ENCODE results near the gene B3GNT9. TPM values are rescaled to one million over a fixed set of nuclear protein-coding genes. Genes with fewer than 3 reads are reported as not detected.

B3GNT9 gene
- total RNA-seq, 1 donor from 2014 or later: 9.3 TPM

- DNase-seq (ENCODE audit: missing footprints): no peak
- ATAC-seq: no peak
- intact Hi-C loops (cut with DNase I): loop anchor here (5.0 kb wide), 2 partner anchors 46 to 131 kb away; partner anchors contain the start of gene CBFB
Observed at GRCh38 chr16:67157892-67158635, 7.3 kb upstream of the B3GNT9 start.

GRCh38 chr16:67157106-67157748 is 6.4 kb upstream of the B3GNT9 start:
- intact Hi-C loops (cut with DNase I): loop anchor here (5.0 kb wide), 2 partner anchors 45 to 130 kb away; partner anchors contain the start of gene CBFB
- DNase-seq (ENCODE audit: missing footprints): no peak
- ATAC-seq: no peak

GRCh38 chr16:67156143-67156844 is 5.5 kb upstream of the B3GNT9 start:
- intact Hi-C loops (cut with DNase I): loop anchor here (5.0 kb wide), 2 partner anchors 44 to 129 kb away; partner anchors contain the start of gene CBFB
- ATAC-seq (no peak), DNase-seq (ENCODE audit: missing footprints) (peak; percentile 56)

- intact Hi-C loops (cut with DNase I): loop anchor here (1.0 to 5.0 kb wide), 3 partner anchors 43 to 178 kb away; partner anchors contain the start of gene CBFB
- ATAC-seq: peak; percentile 63
- DNase-seq (ENCODE audit: missing footprints): peak; percentile 92
Observed at GRCh38 chr16:67155295-67156142, 4.7 kb upstream of the B3GNT9 start.

GRCh38 chr16:67154578-67155294 is 3.9 kb upstream of the B3GNT9 start:
- ATAC-seq (no peak), DNase-seq (ENCODE audit: missing footprints) (no peak)
- intact Hi-C loops (cut with DNase I): loop anchor here (1.0 to 5.0 kb wide), 3 partner anchors 42 to 177 kb away; partner anchors contain the start of gene CBFB

- ATAC-seq (no peak), DNase-seq (ENCODE audit: missing footprints) (peak; percentile 49)
- intact Hi-C loops (cut with DNase I): no loop called here
Observed at GRCh38 chr16:67151431-67152097, 766 bp upstream of the B3GNT9 start.

GRCh38 chr16:67150047-67150832 is 558 bp downstream of the B3GNT9 start:
- DNase-seq (ENCODE audit: missing footprints) (peak; percentile 75), ATAC-seq (peak; percentile 64)
- intact Hi-C loops (cut with DNase I): no loop called here

GRCh38 chr16:67149276-67150046 is 1.3 kb downstream of the B3GNT9 start:
- intact Hi-C loops (cut with DNase I): no loop called here
- peak; percentile 56 for DNase-seq (ENCODE audit: missing footprints)

GRCh38 chr16:67148656-67149275 is 2.0 kb downstream of the B3GNT9 start:
- ATAC-seq (no peak), DNase-seq (ENCODE audit: missing footprints) (no peak)
- intact Hi-C loops (cut with DNase I): no loop called here

More at GRCh38 chr16:67149276-67150046, 1.3 kb downstream of the B3GNT9 start:
- no peak for ATAC-seq

- ATAC-seq: no peak
- no peak for DNase-seq (ENCODE audit: missing footprints)
- intact Hi-C loops (cut with DNase I): no loop called here
Observed at GRCh38 chr16:67148221-67148620, 2.6 kb downstream of the B3GNT9 start.

- intact Hi-C loops (cut with DNase I): no loop called here
- peak; percentile 57 for DNase-seq (ENCODE audit: missing footprints)
- no peak for ATAC-seq
Observed at GRCh38 chr16:67147437-67148140, 3.2 kb downstream of the B3GNT9 start.

GRCh38 chr16:67146523-67147357 is 4.1 kb downstream of the B3GNT9 start:
- intact Hi-C loops (cut with DNase I): no loop called here
- ATAC-seq (no peak), DNase-seq (ENCODE audit: missing footprints) (no peak)

- ATAC-seq (no peak), DNase-seq (ENCODE audit: missing footprints) (no peak)
- intact Hi-C loops (cut with DNase I): no loop called here
Observed at GRCh38 chr16:67145746-67146145, 5.1 kb downstream of the B3GNT9 start.

GRCh38 chr16:67144943-67145342 is 5.9 kb downstream of the B3GNT9 start:
- intact Hi-C loops (cut with DNase I): no loop called here
- DNase-seq (ENCODE audit: missing footprints): peak; percentile 26
- ATAC-seq: no peak

Measured in Right ventricle myocardium inferior (tissue), 1 donor.